Mesodermal cell (in vitro differentiated cells): Measurements from ENCODE around the gene SLC9C1.

Experiments
- H3K27ac ChIP-seq: 2 replicates; pipeline ENCODE4 v1.7.0; 2013; ENCODE audit warnings: mild to moderate bottlenecking, low read depth, low read length, moderate library complexity; ENCODE audit not compliant: severe bottlenecking
- H3K36me3 ChIP-seq: 2 replicates; pipeline ENCODE4 v1.7.1; 2013; ENCODE audit warnings: mild to moderate bottlenecking, low read length, moderate library complexity; ENCODE audit not compliant: control insufficient read depth, insufficient read depth
- H3K4me1 ChIP-seq: one replicate; pipeline ENCODE4 v1.7.1; 2013; ENCODE audit warnings: mild to moderate bottlenecking, low read length; ENCODE audit not compliant: insufficient read depth, control insufficient read depth, poor library complexity, severe bottlenecking
- H3K4me3 ChIP-seq: 2 replicates; pipeline ENCODE4 v1.7.0; 2013; ENCODE audit warnings: low read length, control low read depth, mild to moderate bottlenecking; ENCODE audit not compliant: insufficient read depth, poor library complexity, severe bottlenecking; ENCODE audit errors: extremely low read depth
- H3K9me3 ChIP-seq: 2 replicates; pipeline ENCODE4 v1.7.1; 2013; ENCODE audit warnings: mild to moderate bottlenecking, low read length, moderate library complexity; ENCODE audit not compliant: control insufficient read depth
- WGBS, 2 experiments: methylation state at CpG; one replicate each; pipeline ENCODE4 v1.1.5; 2013; ENCODE audit warnings: missing lambda C conversion rate in 2 of 2; ENCODE audit not compliant: insufficient coverage in 2 of 2; 5-methylcytosine and 5-hydroxymethylcytosine counted together

The SLC9C1 gene

DNA sequence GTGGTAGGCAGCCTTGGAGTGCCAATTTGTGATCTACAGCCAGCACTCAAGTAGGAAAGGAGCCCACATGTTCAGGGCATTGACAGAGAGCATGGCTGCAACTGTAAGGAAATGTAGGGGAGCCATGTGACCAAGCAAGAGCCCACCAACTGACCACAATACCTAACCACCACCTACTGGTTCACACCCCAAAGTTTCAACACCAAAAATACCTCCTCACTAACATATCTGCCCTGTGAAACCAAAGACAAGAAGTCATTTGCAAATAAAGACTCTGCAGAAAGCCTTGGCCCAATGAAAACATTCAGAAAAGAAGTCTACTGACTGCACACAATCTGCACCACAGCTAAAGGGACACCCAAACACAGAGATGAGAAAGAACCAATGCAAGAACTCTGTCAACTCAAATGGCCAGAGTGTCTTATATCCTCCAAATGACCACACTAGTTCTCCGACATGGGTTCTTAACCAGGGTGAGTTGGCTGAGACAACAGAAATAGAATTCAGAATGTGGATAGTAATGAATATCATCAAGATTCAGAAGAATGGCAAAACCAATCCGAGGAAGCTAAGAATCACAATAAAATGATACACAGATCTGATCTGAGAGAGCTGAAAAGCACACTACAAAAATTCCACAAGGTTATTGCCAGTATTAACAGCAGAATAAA, 40.6 kb downstream of the SLC9C1 start:
- no peaks in the 10 kb centered on the region for H3K9me3 ChIP-seq
- no peaks in the 10 kb centered on the region for H3K4me1 ChIP-seq
- no peak overlapping the region for H3K4me3 ChIP-seq
- no peak overlapping the region for H3K27ac ChIP-seq
- no CpG with 5 or more reads among the region's 2 CpGs for whole genome bisulfite sequencing, 2 experiments
- H3K36me3 ChIP-seq = no peaks in the 10 kb centered on the region

- H3K9me3 ChIP-seq = no peaks in the 10 kb centered on the region
- no peaks in the 10 kb centered on the region for H3K36me3 ChIP-seq
- no peaks in the 10 kb centered on the region for H3K4me1 ChIP-seq
- H3K4me3 ChIP-seq = no peak overlapping the region
- 74 to 100% methylated on average over 1 to 2 of the region's 4 CpGs for WGBS, 2 experiments
- H3K27ac ChIP-seq = no peak overlapping the region
These were observed 46.1 kb downstream of the SLC9C1 start for GRCh38 chr3:112247900-112248299.

GRCh38 chr3:112247350-112247749, 46.7 kb downstream of the SLC9C1 start:
- Histone ChIP-seq H3K4me1 (no peaks in the 10 kb centered on the region), H3K36me3 (no peaks in the 10 kb centered on the region), H3K27ac (no peak overlapping the region), H3K4me3 (no peak overlapping the region), H3K9me3 (no peaks in the 10 kb centered on the region)
- WGBS, 2 experiments = no CpG with 5 or more reads among the region's 2 CpGs

- Histone ChIP-seq H3K4me1 (no peaks in the 10 kb centered on the region), H3K27ac (no peak overlapping the region), H3K9me3 (no peaks in the 10 kb centered on the region), H3K36me3 (no peaks in the 10 kb centered on the region), H3K4me3 (no peak overlapping the region)
- 89 to 100% methylated on average over 1 to 3 of the region's 4 CpGs for WGBS, 2 experiments
These were observed 60.9 kb downstream of the SLC9C1 start for GRCh38 chr3:112233083-112233482.

DNA sequence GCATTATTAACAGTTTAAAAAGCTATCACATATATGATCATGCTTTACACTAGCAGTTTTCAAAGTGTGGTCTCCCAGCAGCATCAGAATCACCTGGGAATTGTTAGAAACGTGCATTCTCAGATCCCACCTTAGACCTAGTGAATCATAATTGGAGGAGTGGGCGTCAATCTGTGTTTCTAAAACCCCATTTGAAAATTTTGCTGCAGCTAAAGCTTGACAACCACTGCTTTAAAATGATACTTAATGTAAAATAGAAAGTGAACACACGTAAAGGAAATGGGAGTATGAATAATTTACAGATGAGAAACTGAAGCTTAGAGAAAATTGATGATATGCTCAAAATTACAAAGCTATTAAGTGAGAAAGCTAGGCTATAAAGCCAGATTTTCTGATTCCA, 62.3 kb downstream of the SLC9C1 start:
- H3K4me3 ChIP-seq = no peak overlapping the region
- no peaks in the 10 kb centered on the region for H3K4me1 ChIP-seq
- H3K27ac ChIP-seq = no peak overlapping the region
- H3K9me3 ChIP-seq = no peaks in the 10 kb centered on the region
- H3K36me3 ChIP-seq = no peaks in the 10 kb centered on the region
- 88 to 100% methylated on average over 1 to 2 of the region's 3 CpGs for WGBS, 2 experiments

DNA sequence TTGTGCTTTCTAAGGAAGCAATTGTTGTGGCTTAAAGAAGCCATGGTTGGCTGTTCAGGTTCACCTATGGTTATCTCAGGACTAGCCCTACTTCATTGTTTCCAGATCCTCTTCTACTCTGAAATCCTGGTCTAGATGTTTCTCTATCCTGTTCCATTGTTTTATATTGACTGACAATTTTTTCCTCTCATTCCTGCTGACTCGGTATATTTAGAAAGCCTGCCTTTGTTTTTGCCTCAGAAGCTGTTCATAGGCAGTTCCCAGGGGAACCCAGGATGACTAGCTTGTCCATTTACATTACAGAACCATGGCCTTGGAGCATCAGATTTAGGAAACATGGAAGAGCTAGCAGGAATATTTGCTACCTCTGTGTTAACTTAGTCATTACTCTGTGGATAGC, 64.0 kb downstream of the SLC9C1 start:
- Histone ChIP-seq H3K36me3 (no peaks in the 10 kb centered on the region), H3K9me3 (no peaks in the 10 kb centered on the region), H3K27ac (no peak overlapping the region), H3K4me3 (no peak overlapping the region), H3K4me1 (no peaks in the 10 kb centered on the region)
- 100% methylated on average over 1 of the region's 1 CpG; no CpG with 5 or more reads in 1 of the 2 experiments for WGBS, 2 experiments

GRCh38 chr3:112228786-112229185, 65.2 kb downstream of the SLC9C1 start:
- no peaks in the 10 kb centered on the region for H3K4me1 ChIP-seq
- H3K9me3 ChIP-seq = no peaks in the 10 kb centered on the region
- WGBS, 2 experiments = no CpG with 5 or more reads among the region's 1 CpG
- H3K27ac ChIP-seq = no peak overlapping the region
- no peak overlapping the region for H3K4me3 ChIP-seq
- H3K36me3 ChIP-seq = no peaks in the 10 kb centered on the region

- WGBS, 2 experiments = 80% methylated on average over 1 of the region's 3 CpGs; no CpG with 5 or more reads in 1 of the 2 experiments
- Histone ChIP-seq H3K9me3 (no peaks in the 10 kb centered on the region), H3K4me3 (no peak overlapping the region), H3K4me1 (no peaks in the 10 kb centered on the region), H3K36me3 (no peaks in the 10 kb centered on the region), H3K27ac (no peak overlapping the region)
These were observed 93.7 kb downstream of the SLC9C1 start for GRCh38 chr3:112200317-112200666.

- H3K9me3 ChIP-seq = no peaks in the 10 kb centered on the region
- H3K4me1 ChIP-seq = no peaks in the 10 kb centered on the region
- no peak overlapping the region for H3K4me3 ChIP-seq
- H3K36me3 ChIP-seq = no peaks in the 10 kb centered on the region
- WGBS, 2 experiments = 89 to 92% methylated on average over 3 of the region's 5 CpGs
- no peak overlapping the region for H3K27ac ChIP-seq
These were observed 94.2 kb downstream of the SLC9C1 start for GRCh38 chr3:112199622-112200316.

- H3K27ac ChIP-seq = no peak overlapping the region
- H3K36me3 ChIP-seq = no peaks in the 10 kb centered on the region
- H3K9me3 ChIP-seq = no peaks in the 10 kb centered on the region
- no peaks in the 10 kb centered on the region for H3K4me1 ChIP-seq
- no CpG with 5 or more reads among the region's 1 CpG for WGBS, 2 experiments
- H3K4me3 ChIP-seq = no peak overlapping the region
These were observed 96.9 kb downstream of the SLC9C1 start for GRCh38 chr3:112197131-112197530.

- Histone ChIP-seq H3K9me3 (no peaks in the 10 kb centered on the region), H3K4me3 (no peak overlapping the region), H3K4me1 (no peaks in the 10 kb centered on the region), H3K27ac (no peak overlapping the region), H3K36me3 (no peaks in the 10 kb centered on the region)
- 80% methylated on average over 1 of the region's 1 CpG; no CpG with 5 or more reads in 1 of the 2 experiments for WGBS, 2 experiments
These were observed 106.7 kb downstream of the SLC9C1 start for GRCh38 chr3:112187300-112187699.
